K562 (cell line): Measurements from ENCODE around the gene ZCCHC8. TPM values are rescaled to one million over a fixed set of nuclear protein-coding genes. Genes with fewer than 3 reads are reported as not detected.
A peak's percentile ranks its signal among the peaks of the same experiment; 100 is the strongest.

ENCODE experiments used
- BCOR ChIP-seq: fragments of 450-650 bp; IDR thresholded peaks from 2 replicates; pipeline ENCODE4 v1.6.1; 2016
- CBFA2T3 ChIP-seq: fragments of 450-650 bp; IDR thresholded peaks from 2 replicates; pipeline ENCODE4 v1.6.1; 2017
- ESRRB ChIP-seq: fragments of 250-450 bp; sonication (Bioruptor Pico); IDR thresholded peaks from 2 replicates; pipeline ENCODE4 v1.5.0; 2020; ENCODE audit warnings: mild to moderate bottlenecking, moderate library complexity, borderline replicate concordance
- NFYB ChIP-seq: IDR thresholded peaks from 2 replicates; pipeline ENCODE4 v1.6.1; 2011; ENCODE audit warnings: mild to moderate bottlenecking, moderate library complexity; ENCODE audit not compliant: insufficient read length; ENCODE audit errors: extremely low read depth
- NR3C1 ChIP-seq: sonication (generic); formaldehyde crosslinking; IDR thresholded peaks from 2 replicates; pipeline ENCODE4 v1.8.1; 2022; ENCODE audit warnings: missing genetic modification reagents
- PML ChIP-seq: IDR thresholded peaks from 2 replicates; pipeline ENCODE4 v1.6.1; 2012; ENCODE audit warnings: low read length, inconsistent platforms
- POLR2H ChIP-seq: IDR thresholded peaks from 2 replicates; pipeline ENCODE4 v1.6.1; 2016; ENCODE audit warnings: missing genetic modification characterization, low read depth, mild to moderate bottlenecking, control low read depth, missing compliant biosample characterization, moderate library complexity
- POU5F1 ChIP-seq: fragments of 150-350 bp; IDR thresholded peaks from 2 replicates; pipeline ENCODE4 v1.6.1; 2014; ENCODE audit warnings: borderline replicate concordance, low read length, low read depth, mild to moderate bottlenecking; ENCODE audit not compliant: partially characterized antibody
- STAT5A ChIP-seq: IDR thresholded peaks from 2 replicates; pipeline ENCODE4 v1.6.1; 2012; ENCODE audit warnings: low read length, inconsistent platforms, borderline replicate concordance
- TRIM24 ChIP-seq, 2 experiments: fragments of 450-650 bp; IDR thresholded peaks; 2 replicates each; pipeline ENCODE4 v1.6.1; 2016
- ZNF263 ChIP-seq: sonication (generic); formaldehyde crosslinking; IDR thresholded peaks from 2 replicates; pipeline ENCODE4 v1.8.0; 2022; ENCODE audit warnings: mild to moderate bottlenecking, missing genetic modification reagents, borderline replicate concordance
- ZNF311 ChIP-seq: fragments of 250-450 bp; sonication (Bioruptor Pico); IDR thresholded peaks from 2 replicates; pipeline ENCODE4 v1.4.0; 2020; ENCODE audit warnings: mild to moderate bottlenecking, moderate library complexity
- polyA plus RNA-seq, 8 experiments: library from polyadenylated mRNA; depleted of rRNA in 4 of 8; stranded (reverse) in 5 of 8; unstranded in 3 of 8; fragments of >200 nt; fragmentation: Nextera tagmentation in 2 of 8; fragmentation: Illumina TruSeq in 1 of 8; extraction: Ambion mirVana in 2 of 8; extraction: Trizol in 1 of 8; gene quantifications; 2 replicates each; pipeline versions ENCODE4 v1.2.1 to v1.2.3, GENCODE V29; 2011 to 2014; ENCODE audit warnings: inconsistent platforms in 1 of 8, missing spikeins in 1 of 8
- total RNA-seq, 7 experiments: library from RNA; depleted of rRNA in 6 of 7; stranded (reverse); fragments of >200 nt in 6 of 7; fragmentation: Illumina TruSeq in 2 of 7; extraction: Trizol in 2 of 7; gene quantifications; 2 replicates each; pipeline versions ENCODE4 v1.2.1 to v1.2.3, GENCODE V29; 2011 to 2021; ENCODE audit warnings: low replicate concordance in 1 of 7
- TF ChIP-seq, protein P1 (sequence below): fragments of 450-650 bp; IDR thresholded peaks from 2 replicates; pipeline ENCODE4 v1.6.1; 2017; ENCODE audit warnings: antibody characterized with exemption
- TF ChIP-seq, protein P2 (sequence below): fragments of 250-450 bp; sonication (Bioruptor Pico); IDR thresholded peaks from 2 replicates; pipeline ENCODE4 v1.4.0; 2020; ENCODE audit warnings: mild to moderate bottlenecking
- TF ChIP-seq, protein P3 (sequence below): fragments of 450-650 bp; formaldehyde crosslinking; IDR thresholded peaks from 2 replicates; pipeline ENCODE4 v1.4.0; 2020; ENCODE audit warnings: mild to moderate bottlenecking, moderate library complexity
- TF ChIP-seq, protein P4 (sequence below), 3 experiments: fragments of 200-800 bp in 1 of 3; fragments of 250-450 bp in 1 of 3; fragments of 450-650 bp in 1 of 3; sonication (Bioruptor Pico) in 1 of 3; sonication (Bioruptor generic) in 1 of 3; formaldehyde crosslinking in 1 of 3; IDR thresholded peaks; 2 replicates each; pipeline versions ENCODE4 v1.6.1 to v1.8.0; 2016 to 2022; ENCODE audit warnings: mild to moderate bottlenecking in 2 of 3, missing genetic modification characterization in 2 of 3, missing compliant biosample characterization in 1 of 3, moderate library complexity in 1 of 3
- TF ChIP-seq, protein P5 (sequence below), 2 experiments: fragments of 450-650 bp; conservative IDR thresholded peaks; 2 replicates each; pipeline ENCODE4 v1.6.1; 2017; ENCODE audit warnings: mild to moderate bottlenecking in 2 of 2, moderate library complexity in 2 of 2

ZCCHC8 gene
- total and polyA plus RNA-seq, 9 of the 15 experiments (the other 6 are each of a cell fraction or from before 2014, with no cell fraction given): 14.8 to 50.9 (median 34.1) TPM

DNA sequence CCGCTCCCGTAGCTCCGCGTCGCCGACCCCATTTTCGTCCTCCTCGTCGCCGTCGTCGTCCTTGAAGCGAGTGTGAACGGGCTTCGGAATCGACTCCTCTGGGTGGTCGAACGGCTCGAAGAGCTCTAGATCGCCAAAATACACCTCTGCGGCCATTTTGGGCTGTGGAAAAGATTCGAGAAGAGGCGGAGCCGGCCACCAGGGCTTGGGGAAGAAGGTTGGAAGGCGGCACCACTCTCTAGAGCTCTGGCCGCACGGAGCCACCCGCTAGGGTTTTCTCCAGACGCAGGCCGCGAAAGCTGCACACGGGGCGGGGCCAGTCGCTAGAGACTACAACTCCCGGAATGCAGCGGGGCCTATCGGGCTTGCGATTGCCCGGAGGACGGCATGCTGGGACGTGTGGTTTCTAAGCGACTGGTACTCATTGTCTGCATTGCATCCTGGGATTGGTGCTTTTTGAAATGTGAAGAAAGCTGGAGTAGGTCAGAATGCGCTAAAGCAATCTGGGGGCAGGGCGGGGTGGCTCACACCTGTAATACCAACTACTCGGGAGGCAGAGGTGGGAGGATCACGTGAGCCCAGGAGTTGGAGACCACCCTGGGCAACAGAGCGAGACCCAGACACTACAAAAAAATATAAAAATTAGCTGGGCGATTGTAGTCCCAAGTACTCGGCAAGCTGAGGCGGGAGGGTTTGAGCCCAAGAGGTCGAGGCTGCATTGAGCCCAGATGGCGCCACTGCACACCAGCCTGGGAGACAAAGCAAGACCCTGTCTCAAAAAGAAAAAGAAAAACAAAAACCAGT lies at the start of gene ZCCHC8 (continued):
- TF ChIP-seq, protein P1, sequence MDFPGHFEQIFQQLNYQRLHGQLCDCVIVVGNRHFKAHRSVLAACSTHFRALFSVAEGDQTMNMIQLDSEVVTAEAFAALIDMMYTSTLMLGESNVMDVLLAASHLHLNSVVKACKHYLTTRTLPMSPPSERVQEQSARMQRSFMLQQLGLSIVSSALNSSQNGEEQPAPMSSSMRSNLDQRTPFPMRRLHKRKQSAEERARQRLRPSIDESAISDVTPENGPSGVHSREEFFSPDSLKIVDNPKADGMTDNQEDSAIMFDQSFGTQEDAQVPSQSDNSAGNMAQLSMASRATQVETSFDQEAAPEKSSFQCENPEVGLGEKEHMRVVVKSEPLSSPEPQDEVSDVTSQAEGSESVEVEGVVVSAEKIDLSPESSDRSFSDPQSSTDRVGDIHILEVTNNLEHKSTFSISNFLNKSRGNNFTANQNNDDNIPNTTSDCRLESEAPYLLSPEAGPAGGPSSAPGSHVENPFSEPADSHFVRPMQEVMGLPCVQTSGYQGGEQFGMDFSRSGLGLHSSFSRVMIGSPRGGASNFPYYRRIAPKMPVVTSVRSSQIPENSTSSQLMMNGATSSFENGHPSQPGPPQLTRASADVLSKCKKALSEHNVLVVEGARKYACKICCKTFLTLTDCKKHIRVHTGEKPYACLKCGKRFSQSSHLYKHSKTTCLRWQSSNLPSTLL: no peak
- TF ChIP-seq NR3C1 (CRISPR knock-in tag) (no peak), ZNF263 (CRISPR knock-in tag) (no peak; the same call in 1 of the 2 replicates), STAT5A (no peak), POLR2H (tag) (peak; percentile 95), NFYB (no peak), PML (peak; percentile 77; the same call in 1 of the 2 replicates), POU5F1 (peak; percentile 63), CBFA2T3 (no peak), TRIM24 (IDR thresholded peaks at IDR 0.05) (no peak), BCOR (no peak), ZNF311 (no peak), ESRRB (CRISPR knock-in tag) (no peak)
- TF ChIP-seq, protein P2, sequence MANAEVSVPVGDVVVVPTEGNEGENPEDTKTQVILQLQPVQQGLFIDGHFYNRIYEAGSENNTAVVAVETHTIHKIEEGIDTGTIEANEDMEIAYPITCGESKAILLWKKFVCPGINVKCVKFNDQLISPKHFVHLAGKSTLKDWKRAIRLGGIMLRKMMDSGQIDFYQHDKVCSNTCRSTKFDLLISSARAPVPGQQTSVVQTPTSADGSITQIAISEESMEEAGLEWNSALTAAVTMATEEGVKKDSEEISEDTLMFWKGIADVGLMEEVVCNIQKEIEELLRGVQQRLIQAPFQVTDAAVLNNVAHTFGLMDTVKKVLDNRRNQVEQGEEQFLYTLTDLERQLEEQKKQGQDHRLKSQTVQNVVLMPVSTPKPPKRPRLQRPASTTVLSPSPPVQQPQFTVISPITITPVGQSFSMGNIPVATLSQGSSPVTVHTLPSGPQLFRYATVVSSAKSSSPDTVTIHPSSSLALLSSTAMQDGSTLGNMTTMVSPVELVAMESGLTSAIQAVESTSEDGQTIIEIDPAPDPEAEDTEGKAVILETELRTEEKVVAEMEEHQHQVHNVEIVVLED: peak; percentile 49; the same call in 1 of the 2 replicates
- TF ChIP-seq, protein P3, sequence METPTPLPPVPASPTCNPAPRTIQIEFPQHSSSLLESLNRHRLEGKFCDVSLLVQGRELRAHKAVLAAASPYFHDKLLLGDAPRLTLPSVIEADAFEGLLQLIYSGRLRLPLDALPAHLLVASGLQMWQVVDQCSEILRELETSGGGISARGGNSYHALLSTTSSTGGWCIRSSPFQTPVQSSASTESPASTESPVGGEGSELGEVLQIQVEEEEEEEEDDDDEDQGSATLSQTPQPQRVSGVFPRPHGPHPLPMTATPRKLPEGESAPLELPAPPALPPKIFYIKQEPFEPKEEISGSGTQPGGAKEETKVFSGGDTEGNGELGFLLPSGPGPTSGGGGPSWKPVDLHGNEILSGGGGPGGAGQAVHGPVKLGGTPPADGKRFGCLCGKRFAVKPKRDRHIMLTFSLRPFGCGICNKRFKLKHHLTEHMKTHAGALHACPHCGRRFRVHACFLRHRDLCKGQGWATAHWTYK (CRISPR knock-in tag): no peak; the same call in 1 of the 2 replicates
- TF ChIP-seq, protein P4, sequence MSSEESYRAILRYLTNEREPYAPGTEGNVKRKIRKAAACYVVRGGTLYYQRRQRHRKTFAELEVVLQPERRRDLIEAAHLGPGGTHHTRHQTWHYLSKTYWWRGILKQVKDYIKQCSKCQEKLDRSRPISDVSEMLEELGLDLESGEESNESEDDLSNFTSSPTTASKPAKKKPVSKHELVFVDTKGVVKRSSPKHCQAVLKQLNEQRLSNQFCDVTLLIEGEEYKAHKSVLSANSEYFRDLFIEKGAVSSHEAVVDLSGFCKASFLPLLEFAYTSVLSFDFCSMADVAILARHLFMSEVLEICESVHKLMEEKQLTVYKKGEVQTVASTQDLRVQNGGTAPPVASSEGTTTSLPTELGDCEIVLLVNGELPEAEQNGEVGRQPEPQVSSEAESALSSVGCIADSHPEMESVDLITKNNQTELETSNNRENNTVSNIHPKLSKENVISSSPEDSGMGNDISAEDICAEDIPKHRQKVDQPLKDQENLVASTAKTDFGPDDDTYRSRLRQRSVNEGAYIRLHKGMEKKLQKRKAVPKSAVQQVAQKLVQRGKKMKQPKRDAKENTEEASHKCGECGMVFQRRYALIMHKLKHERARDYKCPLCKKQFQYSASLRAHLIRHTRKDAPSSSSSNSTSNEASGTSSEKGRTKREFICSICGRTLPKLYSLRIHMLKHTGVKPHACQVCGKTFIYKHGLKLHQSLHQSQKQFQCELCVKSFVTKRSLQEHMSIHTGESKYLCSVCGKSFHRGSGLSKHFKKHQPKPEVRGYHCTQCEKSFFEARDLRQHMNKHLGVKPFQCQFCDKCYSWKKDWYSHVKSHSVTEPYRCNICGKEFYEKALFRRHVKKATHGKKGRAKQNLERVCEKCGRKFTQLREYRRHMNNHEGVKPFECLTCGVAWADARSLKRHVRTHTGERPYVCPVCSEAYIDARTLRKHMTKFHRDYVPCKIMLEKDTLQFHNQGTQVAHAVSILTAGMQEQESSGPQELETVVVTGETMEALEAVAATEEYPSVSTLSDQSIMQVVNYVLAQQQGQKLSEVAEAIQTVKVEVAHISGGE (CRISPR knock-in tag; IDR thresholded peaks at IDR 0.05): peak in 1 of 3 experiments; percentile 90; a peak in 2 of 6 replicates
- TF ChIP-seq, protein P5, sequence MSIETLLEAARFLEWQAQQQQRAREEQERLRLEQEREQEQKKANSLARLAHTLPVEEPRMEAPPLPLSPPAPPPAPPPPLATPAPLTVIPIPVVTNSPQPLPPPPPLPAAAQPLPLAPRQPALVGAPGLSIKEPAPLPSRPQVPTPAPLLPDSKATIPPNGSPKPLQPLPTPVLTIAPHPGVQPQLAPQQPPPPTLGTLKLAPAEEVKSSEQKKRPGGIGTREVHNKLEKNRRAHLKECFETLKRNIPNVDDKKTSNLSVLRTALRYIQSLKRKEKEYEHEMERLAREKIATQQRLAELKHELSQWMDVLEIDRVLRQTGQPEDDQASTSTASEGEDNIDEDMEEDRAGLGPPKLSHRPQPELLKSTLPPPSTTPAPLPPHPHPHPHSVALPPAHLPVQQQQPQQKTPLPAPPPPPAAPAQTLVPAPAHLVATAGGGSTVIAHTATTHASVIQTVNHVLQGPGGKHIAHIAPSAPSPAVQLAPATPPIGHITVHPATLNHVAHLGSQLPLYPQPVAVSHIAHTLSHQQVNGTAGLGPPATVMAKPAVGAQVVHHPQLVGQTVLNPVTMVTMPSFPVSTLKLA (conservative IDR thresholded peaks at IDR 0.05): peak; percentile 58 to 73
